Islet precursor cell (in vitro differentiated cells): ENCODE data around the gene GNG3.
"Not testable (repeated sequence)": the region's sequence is repeated elsewhere in the genome, so short reads cannot be mapped to it uniquely, and the experiment has no call there.

ENCODE experiments used
- DNase-seq: peaks from one replicate; pipeline ENCODE4 v3.0.0-alpha.2; 2018

GNG3 gene

DNA sequence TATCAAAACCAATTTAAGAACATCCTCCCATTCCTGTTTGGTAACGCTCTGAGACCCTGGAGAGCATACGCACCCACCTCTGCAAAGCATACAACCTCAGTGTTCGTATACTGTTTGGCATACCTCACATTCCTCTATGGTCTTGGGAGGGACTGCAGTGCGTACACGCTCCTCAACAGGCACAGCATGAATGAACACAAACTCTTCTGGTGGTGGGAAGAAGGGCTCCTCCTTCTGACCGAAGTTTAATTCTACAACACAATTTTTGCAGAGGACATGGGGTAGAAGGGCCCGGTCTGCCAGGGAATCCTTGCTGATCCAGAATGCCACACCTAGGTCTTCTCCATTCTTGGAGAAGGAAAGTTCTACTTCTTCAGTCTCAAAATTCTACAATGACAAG is 14.5 kb downstream of the GNG3 start:
- peak; percentile 80 for DNase-seq

- DNase-seq: no peak
Observed at GRCh38 chr11:62724171-62724570, 16.7 kb downstream of the GNG3 start.

- DNase-seq: no peak
Observed at GRCh38 chr11:62725646-62726045, 18.2 kb downstream of the GNG3 start.

DNA sequence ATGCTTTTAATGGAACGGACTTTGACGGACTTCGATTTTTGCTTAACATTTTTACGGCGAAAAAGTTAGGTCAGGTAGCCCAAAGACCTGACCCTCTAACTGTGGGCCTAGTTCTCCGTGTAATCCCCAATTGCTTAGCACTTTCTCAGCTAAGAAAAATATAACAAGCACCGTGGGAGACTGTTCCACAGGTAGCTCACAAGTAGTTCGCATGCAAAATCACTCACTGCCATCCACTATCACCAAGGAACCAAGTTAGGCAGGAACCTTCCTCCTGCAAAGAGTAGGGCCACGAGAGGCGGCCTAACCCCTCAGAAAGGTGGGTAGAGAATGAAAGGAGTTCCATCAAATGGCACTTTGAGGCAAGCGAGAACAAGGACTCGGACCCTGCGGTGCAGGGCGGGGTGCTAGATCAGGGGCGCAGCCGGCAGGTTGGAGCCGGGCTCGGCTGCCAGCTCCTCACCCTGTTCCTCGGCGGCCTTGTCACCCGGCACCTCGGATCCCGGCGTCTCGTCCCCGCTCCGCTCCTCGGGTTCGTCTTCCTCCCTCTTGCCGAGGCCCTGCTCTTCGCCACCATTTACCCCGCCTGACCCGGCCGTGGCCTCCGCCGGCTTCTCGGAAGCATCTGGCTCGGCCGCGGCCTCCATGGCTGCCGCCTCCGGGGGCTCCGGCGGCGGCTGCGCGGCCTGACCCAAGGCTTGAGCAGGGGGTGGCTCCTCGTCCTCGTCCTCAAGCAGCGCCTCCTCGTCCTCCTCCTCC is 18.9 kb downstream of the GNG3 start:
- no peak for DNase-seq

GRCh38 chr11:62726915-62727164 is 19.4 kb downstream of the GNG3 start:
- no peak for DNase-seq

DNA sequence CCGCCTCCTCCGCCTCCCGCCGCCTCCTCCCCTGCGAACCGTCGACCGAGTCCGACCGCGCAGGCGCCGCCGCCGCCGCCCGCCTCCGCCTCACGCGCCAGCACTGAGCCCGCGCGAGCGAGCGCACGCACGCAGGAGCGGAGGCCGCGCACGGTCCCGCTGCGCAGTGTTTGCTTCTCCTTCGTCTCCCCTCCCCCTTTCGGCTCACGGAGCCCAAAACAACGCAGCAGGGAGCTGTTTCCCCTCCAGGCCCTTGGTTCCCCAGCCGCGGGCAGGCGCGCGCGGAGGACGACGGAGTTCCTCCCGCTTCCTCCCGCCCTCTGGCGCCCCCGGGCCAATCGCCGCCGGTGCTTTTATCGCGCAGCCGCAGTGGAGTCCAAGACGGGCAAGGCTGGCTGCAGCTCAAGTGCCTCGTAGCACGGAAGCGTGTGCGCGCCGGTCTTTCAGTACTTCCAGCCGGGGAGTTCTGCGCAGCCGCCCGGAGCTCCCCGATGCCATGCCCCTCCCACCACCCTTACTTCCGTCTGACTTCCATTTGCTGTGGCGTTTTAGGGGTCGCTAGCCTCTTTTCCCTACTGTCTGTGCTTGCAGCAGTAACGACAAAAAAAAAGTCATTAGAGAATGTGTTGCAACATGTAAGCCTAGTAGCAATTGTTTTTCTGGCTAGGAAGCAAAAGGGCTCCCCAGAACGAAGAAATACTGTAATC is 19.8 kb downstream of the GNG3 start, which contains the start of gene HNRNPUL2:
TSS of gene HNRNPUL2 (minus strand) at position 293 of the 707 bp plus-strand sequence. CDS start 301 bp downstream, outside the sequence.
- peak; percentile 99 for DNase-seq

DNA sequence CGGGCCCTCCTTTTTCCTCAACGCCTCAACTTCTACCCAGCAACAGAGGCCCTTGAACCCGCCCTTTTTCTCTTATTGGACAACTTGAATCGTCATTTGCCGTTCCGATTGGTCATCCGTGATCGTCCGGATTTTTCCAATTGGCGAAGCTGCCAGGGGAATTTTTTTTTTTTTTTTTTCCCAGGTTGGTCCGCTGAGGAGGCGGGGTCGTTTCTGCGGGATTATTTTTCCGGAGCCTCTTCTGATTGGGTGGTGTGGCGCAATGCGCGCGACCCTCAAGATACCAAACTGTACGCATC is 20.3 kb downstream of the GNG3 start:
- peak; percentile 95 for DNase-seq

- DNase-seq: peak; percentile 90
Observed at GRCh38 chr11:62728171-62728988, 20.9 kb downstream of the GNG3 start, which contains the start of gene TTC9C. Gene TTC9C (plus strand): TSS chr11:62728486. CDS start chr11:62728849, 363 bp downstream.

GRCh38 chr11:62730076-62730475 is 22.6 kb downstream of the GNG3 start:
- not testable (repeated sequence) for DNase-seq

- no peak for DNase-seq
Observed at GRCh38 chr11:62732830-62733229, 25.4 kb downstream of the GNG3 start.

DNA sequence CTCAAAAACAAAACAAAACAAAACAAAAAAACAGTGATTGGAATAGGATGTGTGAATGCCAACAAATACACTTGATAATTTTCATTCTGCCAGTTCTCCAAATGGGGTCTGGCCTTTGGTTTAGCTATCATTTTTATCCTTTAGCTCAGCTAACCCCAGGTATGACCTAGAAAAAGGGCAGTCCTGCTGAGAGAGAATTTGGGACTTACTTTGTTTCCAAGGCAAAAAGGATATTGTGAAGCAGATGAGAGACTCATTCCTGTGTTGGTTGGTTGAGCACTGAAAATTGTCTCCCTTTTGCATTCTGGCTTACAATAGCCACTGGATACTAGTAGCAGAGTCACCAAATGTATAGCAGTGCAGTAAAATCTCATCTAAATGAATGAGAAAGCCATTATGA is 29.7 kb downstream of the GNG3 start:
- DNase-seq: no peak

DNA sequence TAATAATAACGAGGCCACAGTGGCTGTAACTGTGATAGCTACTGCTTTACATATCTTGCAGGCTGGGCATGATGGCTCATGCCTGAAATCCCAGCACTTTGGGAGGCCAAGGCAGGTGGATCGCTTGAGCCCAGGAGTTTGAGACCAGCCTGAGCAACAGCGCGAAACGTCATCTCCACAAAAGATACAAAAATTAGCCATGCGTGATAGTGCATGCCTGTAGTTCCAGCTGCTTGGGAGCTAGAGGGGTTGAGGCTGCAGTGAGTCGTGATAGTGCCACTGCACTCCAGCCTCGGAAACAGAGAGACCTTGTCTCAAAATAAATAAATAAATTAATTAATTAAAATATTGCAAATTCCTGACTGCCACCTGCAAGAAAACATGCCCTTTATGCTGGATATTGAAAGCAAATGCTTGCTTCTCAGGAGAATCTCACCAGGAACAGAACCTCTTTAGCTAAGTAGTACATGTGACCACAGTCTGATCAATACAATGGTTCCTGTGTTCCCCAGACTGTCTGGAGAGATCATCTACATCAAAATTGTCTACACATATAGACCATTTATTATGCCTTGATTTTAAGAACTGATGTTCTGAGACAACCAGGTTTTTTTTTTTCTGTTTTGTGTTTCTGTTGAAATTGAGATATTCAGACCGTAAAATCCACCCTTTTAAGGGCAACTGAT is 40.1 kb downstream of the GNG3 start:
- peak; percentile 57 for DNase-seq

- not testable (repeated sequence) for DNase-seq
Observed at GRCh38 chr11:62749931-62750330, 42.5 kb downstream of the GNG3 start.

GRCh38 chr11:62752177-62752785 is 44.8 kb downstream of the GNG3 start:
- no peak for DNase-seq

DNA sequence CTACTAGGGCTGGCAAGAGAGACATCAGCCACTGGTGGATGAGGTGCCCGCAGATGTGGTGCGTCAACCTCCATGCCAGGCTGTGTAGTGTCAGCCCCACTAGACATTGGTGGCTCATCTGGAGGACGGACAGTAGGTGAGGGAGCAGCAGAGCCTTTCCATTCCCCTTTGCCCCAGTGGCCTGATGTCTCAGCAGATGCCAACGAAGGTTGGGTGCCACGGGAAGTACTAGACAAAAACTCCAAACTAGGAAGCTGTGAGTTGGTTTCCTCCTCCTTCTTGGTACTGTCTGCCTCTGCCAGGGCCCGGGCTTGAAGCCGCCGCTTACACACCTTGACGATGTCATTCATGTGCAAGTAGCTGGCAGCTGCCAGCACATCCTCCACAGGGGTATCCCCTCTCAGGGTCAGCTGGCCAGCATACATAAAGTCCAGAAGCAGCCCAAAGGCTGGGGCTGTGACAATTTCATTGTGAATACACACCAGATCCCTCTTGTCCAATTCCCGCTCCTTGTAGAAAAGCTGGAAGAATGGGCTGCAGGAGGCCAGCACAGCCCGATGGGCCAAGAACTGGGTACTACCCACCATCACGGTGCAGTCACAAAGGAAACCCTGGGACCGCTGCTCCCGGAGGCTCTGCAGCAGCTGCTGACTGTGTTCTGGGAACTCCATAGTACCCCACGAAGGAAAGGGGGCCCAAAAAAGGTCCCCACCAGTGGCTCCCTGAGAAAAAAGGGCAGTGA is 45.7 kb downstream of the GNG3 start:
- no peak for DNase-seq

- peak; percentile 100 for DNase-seq
Observed at GRCh38 chr11:62753736-62754603, 46.5 kb downstream of the GNG3 start, which contains the start of gene ZBTB3. Gene ZBTB3 (minus strand): TSS chr11:62754160. CDS start chr11:62753664, 496 bp downstream.

- DNase-seq: peak; percentile 67
Observed at GRCh38 chr11:62755086-62755615, 47.7 kb downstream of the GNG3 start.

- no peak for DNase-seq
Observed at GRCh38 chr11:62757846-62758788, 50.6 kb downstream of the GNG3 start.
